GM12878 (cell line): Measurements from ENCODE around the gene TMEM9B. TPM values are rescaled to one million over a fixed set of nuclear protein-coding genes. Genes with fewer than 3 reads are reported as not detected.
A peak's percentile ranks its signal among the peaks of the same experiment; 100 is the strongest.

Experiments used
- ATAC-seq: fragments of 200-7000 bp; cut with Tn5 transposase; 3 replicates; pipeline ENCODE4 v1.9.1; 2020; ENCODE audit warnings: mild to moderate bottlenecking, moderate library complexity
- BruUV-seq: library from RNA; stranded (reverse); fragments of 400-500 nt; replicated peaks from 2 replicates; lab custom pipeline; 2021; lab: Mats Ljungman, UMichigan
- CTCF ChIA-PET: fragments of 300-600 bp; sonication (Branson Sonifier 250); formaldehyde crosslinking; extraction: SDS; loops from one replicate; lab custom pipeline; 2021; ENCODE audit warnings: inconsistent platforms; lab: Yijun Ruan, JAX
- POLR2A ChIA-PET: fragments of 350-600 bp; formaldehyde crosslinking; extraction: SDS; loops from one replicate; lab custom pipeline; 2021; ENCODE audit warnings: inconsistent platforms; lab: Charles Lee
- RAD21 ChIA-PET: fragments of 300-600 bp; sonication (Branson Sonifier 250); formaldehyde crosslinking; loops from one replicate; lab custom pipeline; 2023; ENCODE audit warnings: antibody characterized with exemption; ENCODE audit not compliant: unreplicated experiment; lab: Charles Lee
- SMC1A ChIA-PET: fragments of 300-600 bp; sonication (Branson Sonifier 250); formaldehyde crosslinking; loops from one replicate; lab custom pipeline; 2023; ENCODE audit not compliant: unreplicated experiment, uncharacterized antibody; lab: Charles Lee
- DNase-seq: peaks from one replicate; pipeline ENCODE4 v3.0.0-alpha.2; 2011; ENCODE audit warnings: low read depth, low spot score
- FAIRE-seq: peaks from 3 replicates; lab custom pipeline; 2011; peaks lifted over from hg19 to GRCh38; lab: Jason Lieb, UNC
- H2AFZ ChIP-seq: 2 replicates; pipeline ENCODE4 v1.6.0; 2011; ENCODE audit warnings: low read depth, low read length, control low read depth; ENCODE audit not compliant: control insufficient read depth
- H3K27ac ChIP-seq: 2 replicates; pipeline ENCODE4 v1.5.1; 2011; ENCODE audit warnings: control low read depth; ENCODE audit not compliant: control insufficient read depth, insufficient read depth
- H3K27me3 ChIP-seq, 2 experiments: replicated peaks in 1 of 2; 2 replicates each; pipeline versions ENCODE4 v1.6.0 to v1.6.1; 2011; ENCODE audit warnings: low read length in 1 of 2; ENCODE audit not compliant: control insufficient read depth in 2 of 2, insufficient read depth in 2 of 2
- H3K36me3 ChIP-seq, 2 experiments: 2 replicates each; pipeline ENCODE4 v1.5.1; 2011; ENCODE audit warnings: low read length in 1 of 2; ENCODE audit not compliant: control insufficient read depth in 2 of 2, insufficient read depth in 2 of 2
- H3K4me1 ChIP-seq: 2 replicates; pipeline ENCODE4 v1.6.1; 2011; ENCODE audit warnings: mild to moderate bottlenecking, low read length, moderate library complexity, mixed read lengths; ENCODE audit not compliant: control insufficient read depth, insufficient read depth
- H3K4me2 ChIP-seq: 2 replicates; pipeline ENCODE4 v1.6.0; 2011; ENCODE audit warnings: control low read depth; ENCODE audit not compliant: control insufficient read depth, insufficient read depth
- H3K4me3 ChIP-seq: fragments of 200-600 bp; sonication (generic); 2 replicates; pipeline ENCODE4 v1.5.1; 2016
- H3K79me2 ChIP-seq: 2 replicates; pipeline ENCODE4 v1.6.0; 2011; ENCODE audit warnings: low read length; ENCODE audit not compliant: control insufficient read depth, insufficient read depth
- H3K9ac ChIP-seq: 2 replicates; pipeline ENCODE4 v1.8.0; 2011; ENCODE audit warnings: low read length, control low read depth, mixed read lengths; ENCODE audit not compliant: control insufficient read depth, insufficient read depth
- H3K9me3 ChIP-seq: replicated peaks from 3 replicates; pipeline ENCODE4 v1.5.1; 2011; ENCODE audit warnings: mild to moderate bottlenecking, low read length; ENCODE audit not compliant: control insufficient read depth, insufficient read depth
- H4K20me1 ChIP-seq: 2 replicates; pipeline ENCODE4 v1.6.0; 2011; ENCODE audit not compliant: control insufficient read depth, insufficient read depth
- CEBPB ChIP-seq, 2 experiments: fragments of 150-350 bp in 1 of 2; IDR thresholded peaks; 2 replicates each; pipeline ENCODE4 v1.6.1; 2012 to 2014; ENCODE audit warnings: low read depth in 2 of 2, low read length in 2 of 2, borderline replicate concordance in 1 of 2, inconsistent platforms in 1 of 2
- EGR1 ChIP-seq, 2 experiments: IDR thresholded peaks; 1 replicate in 1 of 2; 2 replicates in 1 of 2; pipeline ENCODE4 v1.6.1; 2011 to 2012; ENCODE audit warnings: low read depth in 2 of 2, low read length in 2 of 2, borderline replicate concordance in 1 of 2, mild to moderate bottlenecking in 1 of 2, moderate library complexity in 1 of 2
- EP300 ChIP-seq, 2 experiments: fragments of 150-350 bp in 1 of 2; IDR thresholded peaks; 2 replicates each; pipeline ENCODE4 v1.6.1; 2011 to 2012; ENCODE audit warnings: low read depth in 2 of 2, low read length in 2 of 2, borderline replicate concordance in 1 of 2, improper control_type of control experiment in 1 of 2, inconsistent platforms in 1 of 2; ENCODE audit not compliant: control insufficient read depth in 1 of 2
- MYB ChIP-seq: fragments of 150-350 bp; IDR thresholded peaks from 2 replicates; pipeline ENCODE4 v1.6.1; 2014; ENCODE audit warnings: mild to moderate bottlenecking, low read depth, low read length, borderline replicate concordance
- NFIC ChIP-seq: IDR thresholded peaks from 2 replicates; pipeline ENCODE4 v1.6.1; 2012; ENCODE audit warnings: low read depth, mild to moderate bottlenecking, inconsistent platforms, low read length, moderate library complexity
- WGBS: methylation state at CpG from one replicate; pipeline ENCODE4 v1.1.6; 2016; ENCODE audit warnings: low lambda C conversion rate; ENCODE audit not compliant: insufficient replicate concordance, insufficient coverage; ENCODE audit errors: missing lambda C conversion rate; 5-methylcytosine and 5-hydroxymethylcytosine counted together
- in situ Hi-C: fragments of 300-500 bp; cut with MboI; formaldehyde crosslinking; loops from 9 replicates; pipeline ENCODE4 v1.14.3; 2018; ENCODE audit warnings: mixed read lengths
- intact Hi-C: fragments of 100-400 bp; cut with micrococcal nuclease; formaldehyde crosslinking; loops from one replicate; pipeline ENCODE4 v1.14.2; 2022; ENCODE audit not compliant: unreplicated experiment
- polyA plus RNA-seq, 11 experiments: library from polyadenylated mRNA; depleted of rRNA in 4 of 11; unstranded in 6 of 11; stranded (reverse) in 5 of 11; fragments of >200 nt; fragmentation: Nextera tagmentation in 4 of 11; fragmentation: Illumina TruSeq in 1 of 11; extraction: Ambion mirVana in 4 of 11; extraction: Trizol in 1 of 11; gene quantifications; 1 replicate in 1 of 11; 2 replicates in 10 of 11; pipeline versions ENCODE4 v1.2.1 to v1.2.3, GENCODE V29; 2011 to 2016; ENCODE audit warnings: inconsistent platforms in 2 of 11, missing spikeins in 2 of 11, low read depth in 1 of 11
- total RNA-seq, 4 experiments: library from RNA; depleted of rRNA in 3 of 4; stranded (reverse); fragments of >200 nt in 3 of 4; fragmentation: Illumina TruSeq in 1 of 4; extraction: Trizol in 1 of 4; gene quantifications; 2 replicates each; pipeline versions ENCODE4 v1.2.1 to v1.2.3, GENCODE V29; 2013 to 2021
- TF ChIP-seq, protein P1 (sequence below): IDR thresholded peaks from 2 replicates; pipeline ENCODE4 v1.6.1; 2011; ENCODE audit warnings: low read depth, low read length, improper control_type of control experiment, borderline replicate concordance
- TF ChIP-seq, protein P2 (sequence below): fragments of 450-650 bp; IDR thresholded peaks from 2 replicates; pipeline ENCODE4 v1.6.1; 2016; ENCODE audit warnings: mild to moderate bottlenecking, moderate library complexity, borderline replicate concordance

The TMEM9B gene
- total and polyA plus RNA-seq, 10 of the 15 experiments (the other 5 are each of a cell fraction or from before 2014, with no cell fraction given): 11.5 to 54.0 (median 30.0) TPM

DNA sequence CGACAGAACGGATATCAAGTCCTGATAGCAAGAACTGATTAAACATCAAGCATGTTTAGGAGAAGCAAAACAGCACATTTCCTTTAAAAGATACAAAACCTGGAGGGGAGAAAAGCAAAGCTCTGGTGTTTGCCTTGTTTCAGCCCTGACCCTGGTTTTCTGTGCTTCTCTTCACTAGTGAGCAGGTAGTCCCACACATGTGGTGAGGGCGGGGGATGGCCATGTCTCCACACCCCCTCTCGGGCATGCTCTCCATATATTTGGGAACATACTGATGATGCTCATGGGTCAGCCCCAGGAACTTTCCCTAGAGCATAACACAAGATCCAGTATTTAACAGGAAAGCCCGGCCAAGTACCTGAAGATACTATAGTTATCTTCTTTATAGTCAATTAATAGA lies 41.6 kb downstream of the TMEM9B start:
- no peaks in the 10 kb centered on the region for H4K20me1 ChIP-seq
- 99% methylated on average over 5 of the region's 5 CpGs for WGBS
- no peaks in the 10 kb centered on the region for H3K9me3 ChIP-seq
- intact Hi-C loops (no loop called here), in situ Hi-C loops (no loop called here)
- ChIA-PET RAD21 (interaction anchor here (0.7 to 1.7 kb wide), 3 partner anchors 10 to 165 kb away, joined by 3 read pairs; no protein-coding TSS in a partner anchor), SMC1A (no interaction called here), CTCF (interaction anchor here (0.5 to 1.2 kb wide), 4 partner anchors 9 to 611 kb away, joined by 3 to 8 read pairs (median 3); no protein-coding TSS in a partner anchor), POLR2A (interaction anchor here (0.5 to 1.2 kb wide), 2 partner anchors 10 to 36 kb away, joined by 3 read pairs; no protein-coding TSS in a partner anchor)
- no peaks in the 10 kb centered on the region for H3K4me1 ChIP-seq
- H2AFZ ChIP-seq: no peak overlapping the region
- TF ChIP-seq EGR1 (IDR thresholded peaks at IDR 0.05; ENCODE audit: borderline replicate concordance in 1 of 2, low read depth in 2 of 2, low read length in 2 of 2) (no peak), CEBPB (IDR thresholded peaks at IDR 0.05; ENCODE audit: borderline replicate concordance in 1 of 2, low read depth in 2 of 2, low read length in 2 of 2) (no peak)
- DNase-seq (no peak), FAIRE-seq (no peak), ATAC-seq (no peak)
- no peak overlapping the region for H3K4me3 ChIP-seq
- peaks cover 3 to 6% of the 10 kb centered on the region in 2 experiments; a peak in 2 of 4 replicates for H3K36me3 ChIP-seq
- no peaks in the 10 kb centered on the region for H3K79me2 ChIP-seq
- BruUV-seq: no TSS peak
- no peak overlapping the region for H3K9ac ChIP-seq
- no peak overlapping the region for H3K4me2 ChIP-seq
- no peaks in the 10 kb centered on the region for H3K27me3 ChIP-seq
- H3K27ac ChIP-seq: no peak overlapping the region

DNA sequence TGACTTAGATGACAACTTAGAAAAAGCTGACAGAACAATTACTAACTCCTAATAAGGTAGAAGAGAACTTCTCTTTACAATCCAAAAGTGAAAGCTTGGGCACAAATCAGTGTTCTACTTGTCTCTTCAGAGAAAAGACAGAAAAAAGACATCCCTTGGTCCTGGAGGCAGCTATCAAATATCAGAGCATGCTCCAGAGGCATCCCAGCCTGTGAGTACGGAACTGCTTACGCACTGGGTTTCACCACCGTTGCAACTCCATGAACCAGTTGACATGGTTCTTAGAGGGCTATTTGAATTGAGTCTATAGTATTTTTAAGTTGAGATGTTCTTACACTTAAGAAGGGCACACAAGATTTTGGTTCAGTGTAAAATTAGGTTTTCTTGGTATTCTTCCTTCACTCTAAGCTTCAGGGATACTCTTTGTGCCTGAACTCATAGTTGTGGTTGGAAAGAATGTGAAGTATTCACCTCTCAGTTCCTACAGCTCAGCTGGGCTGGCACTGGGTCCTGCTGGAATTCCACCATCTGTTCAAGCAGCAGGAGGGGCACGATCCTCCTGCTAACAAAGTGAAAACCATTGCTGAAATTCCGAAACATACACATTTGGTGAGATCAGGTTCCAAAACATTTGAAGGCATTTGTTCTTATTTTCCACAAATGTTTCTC lies 47.0 kb downstream of the TMEM9B start:
- Histone ChIP-seq H3K4me1 (peaks cover 16% of the 10 kb centered on the region), H3K4me3 (no peak overlapping the region), H3K27me3 (no peaks in the 10 kb centered on the region), H2AFZ (no peak overlapping the region), H3K36me3 (peaks cover 1 to 19% of the 10 kb centered on the region in 2 experiments; a peak in 3 of 4 replicates), H3K9me3 (no peaks in the 10 kb centered on the region), H4K20me1 (no peaks in the 10 kb centered on the region), H3K9ac (no peak overlapping the region; the same call in 1 of the 2 replicates), H3K4me2 (peak overlapping the region; percentile 22), H3K27ac (peak overlapping the region; percentile 21; the same call in 1 of the 2 replicates), H3K79me2 (peaks cover 3% of the 10 kb centered on the region)
- DNase-seq: no peak
- no TSS peak for BruUV-seq
- FAIRE-seq: no peak
- ChIA-PET SMC1A (interaction anchor here (1.1 to 2.2 kb wide), 3 partner anchors 37 to 44 kb away, joined by 3 to 8 read pairs (median 5); no protein-coding TSS in a partner anchor), RAD21 (interaction anchor here (0.8 to 1.3 kb wide), 2 partner anchors 42 to 220 kb away, joined by 3 to 6 read pairs; no protein-coding TSS in a partner anchor), POLR2A (interaction anchor here (0.5 to 0.7 kb wide), 2 partner anchors 43 to 221 kb away, joined by 3 to 4 read pairs; no protein-coding TSS in a partner anchor), CTCF (interaction anchor here (0.8 to 4.0 kb wide), 4 partner anchors 42 to 590 kb away, joined by 3 to 16 read pairs (median 8); no protein-coding TSS in a partner anchor)
- in situ Hi-C loops: no loop called here
- intact Hi-C loops: no loop called here
- ATAC-seq: no peak
- 87% methylated on average over 5 of the region's 5 CpGs for WGBS
- TF ChIP-seq, protein P1, sequence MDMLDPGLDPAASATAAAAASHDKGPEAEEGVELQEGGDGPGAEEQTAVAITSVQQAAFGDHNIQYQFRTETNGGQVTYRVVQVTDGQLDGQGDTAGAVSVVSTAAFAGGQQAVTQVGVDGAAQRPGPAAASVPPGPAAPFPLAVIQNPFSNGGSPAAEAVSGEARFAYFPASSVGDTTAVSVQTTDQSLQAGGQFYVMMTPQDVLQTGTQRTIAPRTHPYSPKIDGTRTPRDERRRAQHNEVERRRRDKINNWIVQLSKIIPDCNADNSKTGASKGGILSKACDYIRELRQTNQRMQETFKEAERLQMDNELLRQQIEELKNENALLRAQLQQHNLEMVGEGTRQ: no peak
- TF ChIP-seq NFIC: no peak
- TF ChIP-seq, protein P2, sequence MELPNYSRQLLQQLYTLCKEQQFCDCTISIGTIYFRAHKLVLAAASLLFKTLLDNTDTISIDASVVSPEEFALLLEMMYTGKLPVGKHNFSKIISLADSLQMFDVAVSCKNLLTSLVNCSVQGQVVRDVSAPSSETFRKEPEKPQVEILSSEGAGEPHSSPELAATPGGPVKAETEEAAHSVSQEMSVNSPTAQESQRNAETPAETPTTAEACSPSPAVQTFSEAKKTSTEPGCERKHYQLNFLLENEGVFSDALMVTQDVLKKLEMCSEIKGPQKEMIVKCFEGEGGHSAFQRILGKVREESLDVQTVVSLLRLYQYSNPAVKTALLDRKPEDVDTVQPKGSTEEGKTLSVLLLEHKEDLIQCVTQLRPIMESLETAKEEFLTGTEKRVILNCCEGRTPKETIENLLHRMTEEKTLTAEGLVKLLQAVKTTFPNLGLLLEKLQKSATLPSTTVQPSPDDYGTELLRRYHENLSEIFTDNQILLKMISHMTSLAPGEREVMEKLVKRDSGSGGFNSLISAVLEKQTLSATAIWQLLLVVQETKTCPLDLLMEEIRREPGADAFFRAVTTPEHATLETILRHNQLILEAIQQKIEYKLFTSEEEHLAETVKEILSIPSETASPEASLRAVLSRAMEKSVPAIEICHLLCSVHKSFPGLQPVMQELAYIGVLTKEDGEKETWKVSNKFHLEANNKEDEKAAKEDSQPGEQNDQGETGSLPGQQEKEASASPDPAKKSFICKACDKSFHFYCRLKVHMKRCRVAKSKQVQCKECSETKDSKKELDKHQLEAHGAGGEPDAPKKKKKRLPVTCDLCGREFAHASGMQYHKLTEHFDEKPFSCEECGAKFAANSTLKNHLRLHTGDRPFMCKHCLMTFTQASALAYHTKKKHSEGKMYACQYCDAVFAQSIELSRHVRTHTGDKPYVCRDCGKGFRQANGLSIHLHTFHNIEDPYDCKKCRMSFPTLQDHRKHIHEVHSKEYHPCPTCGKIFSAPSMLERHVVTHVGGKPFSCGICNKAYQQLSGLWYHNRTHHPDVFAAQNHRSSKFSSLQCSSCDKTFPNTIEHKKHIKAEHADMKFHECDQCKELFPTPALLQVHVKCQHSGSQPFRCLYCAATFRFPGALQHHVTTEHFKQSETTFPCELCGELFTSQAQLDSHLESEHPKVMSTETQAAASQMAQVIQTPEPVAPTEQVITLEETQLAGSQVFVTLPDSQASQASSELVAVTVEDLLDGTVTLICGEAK: no peak
- no peak for TF ChIP-seq MYB
- TF ChIP-seq EP300 (IDR thresholded peaks at IDR 0.05; ENCODE audit: borderline replicate concordance in 1 of 2, control insufficient read depth in 1 of 2, low read depth in 2 of 2, low read length in 2 of 2): no peak
